GM18508 (cell line): ENCODE data around the gene ADGRL2.

Source experiments
- ATAC-seq: cut with Tn5 transposase; IDR thresholded peaks from one replicate; pipeline ENCODE4 v1.9.1; 2021; ENCODE audit warnings: moderate number of reproducible peaks; ENCODE audit not compliant: insufficient read depth, unreplicated experiment

The ADGRL2 gene

DNA sequence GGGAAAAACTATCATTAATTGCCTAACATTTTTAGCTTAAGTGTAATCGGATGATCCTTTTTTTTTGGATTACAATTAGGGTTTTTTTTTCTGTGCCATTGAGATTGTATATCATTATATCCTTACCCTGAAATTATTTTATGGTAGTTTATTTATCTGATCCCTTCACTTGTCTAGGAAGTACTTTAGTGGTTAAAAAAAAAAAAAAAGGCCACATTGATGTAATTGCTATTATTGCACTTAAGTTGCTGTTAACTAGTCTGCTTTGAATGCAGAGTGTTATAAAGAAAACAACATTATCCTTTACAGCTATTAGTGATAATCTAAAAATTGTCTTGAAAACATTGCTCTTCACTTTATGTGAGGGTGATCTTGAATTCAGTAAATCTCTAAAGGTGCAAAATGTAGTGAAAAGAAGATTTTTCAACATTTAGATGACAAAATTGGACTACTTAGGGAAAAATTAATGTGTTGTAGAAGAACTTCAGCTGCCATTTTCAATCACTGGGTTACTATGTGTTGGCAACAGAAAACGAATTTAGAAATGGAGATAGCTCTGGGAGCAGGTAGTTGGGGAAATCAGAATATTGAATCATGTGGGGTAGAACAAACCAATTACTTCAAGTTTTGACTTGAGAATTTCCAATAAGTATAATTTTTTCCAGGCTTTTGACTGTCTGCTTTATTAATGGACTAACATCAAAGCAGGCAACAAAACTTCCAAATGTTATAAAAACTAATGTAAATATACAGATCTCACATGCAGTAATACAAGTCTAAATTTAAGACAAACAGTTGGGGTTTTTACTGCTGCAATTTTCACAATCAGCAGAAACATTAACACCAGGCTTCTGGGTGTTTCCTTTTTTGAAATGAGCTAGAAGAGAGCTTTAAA lies 5.0 kb downstream of the ADGRL2 start:
- no peak for ATAC-seq

DNA sequence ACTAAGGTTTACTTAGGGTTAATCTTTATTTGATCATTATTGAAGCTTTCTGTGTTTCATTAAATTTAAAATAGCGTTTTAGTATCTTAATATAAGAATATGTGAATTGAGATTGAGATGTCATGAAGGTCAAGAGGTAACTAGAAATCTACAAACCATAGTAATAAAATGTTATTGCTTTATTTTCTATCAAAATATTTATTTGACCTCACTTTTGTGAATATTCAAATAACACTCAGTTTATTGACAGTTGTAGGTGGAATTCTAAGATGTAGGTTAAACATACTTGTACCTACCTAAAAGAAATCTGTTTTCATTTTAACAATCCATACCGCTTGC lies 5.7 kb downstream of the ADGRL2 start:
- ATAC-seq = no peak

DNA sequence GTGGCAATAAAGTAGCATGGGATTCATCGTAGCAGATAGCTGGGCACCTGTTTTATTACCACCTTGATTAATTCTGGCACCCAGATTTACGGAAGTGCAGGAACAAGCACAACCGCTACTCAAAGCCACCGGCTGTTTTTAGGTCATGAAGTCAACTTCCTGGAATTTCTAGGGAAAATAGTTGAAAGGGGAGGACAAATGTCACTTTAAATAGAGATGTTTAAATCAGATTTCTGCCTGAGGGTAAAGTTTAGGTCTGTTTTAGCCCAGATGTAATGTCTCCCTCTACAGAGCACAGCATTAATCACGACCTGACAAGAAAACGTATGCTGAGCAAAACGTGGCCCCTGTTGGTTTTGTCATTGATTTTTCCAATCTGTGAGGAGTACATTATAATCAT lies 8.0 kb downstream of the ADGRL2 start:
- ATAC-seq = no peak

DNA sequence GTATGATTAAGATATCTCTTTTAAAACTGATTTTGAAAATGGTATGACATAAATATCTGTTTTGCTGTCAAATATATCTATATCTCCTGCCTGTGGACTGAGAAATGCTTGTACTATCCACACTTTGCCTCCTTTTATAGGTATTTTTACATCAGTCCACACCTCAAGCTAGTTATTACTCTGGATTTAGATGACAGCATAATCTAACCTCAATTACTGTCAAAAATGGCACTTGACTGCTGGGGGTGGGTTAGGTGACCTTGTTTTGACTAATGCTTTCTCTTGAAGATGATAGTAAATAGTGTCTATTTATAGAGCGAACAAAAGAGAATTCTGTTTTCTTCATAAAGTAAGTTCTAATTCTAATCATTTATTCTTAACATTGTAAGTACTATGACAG lies 9.1 kb downstream of the ADGRL2 start:
- ATAC-seq = no peak

GRCh38 chr1:81811757-81812371 lies 11.1 kb downstream of the ADGRL2 start:
- ATAC-seq = no peak

- ATAC-seq = no peak
These were observed 12.0 kb downstream of the ADGRL2 start for GRCh38 chr1:81812712-81813111.

DNA sequence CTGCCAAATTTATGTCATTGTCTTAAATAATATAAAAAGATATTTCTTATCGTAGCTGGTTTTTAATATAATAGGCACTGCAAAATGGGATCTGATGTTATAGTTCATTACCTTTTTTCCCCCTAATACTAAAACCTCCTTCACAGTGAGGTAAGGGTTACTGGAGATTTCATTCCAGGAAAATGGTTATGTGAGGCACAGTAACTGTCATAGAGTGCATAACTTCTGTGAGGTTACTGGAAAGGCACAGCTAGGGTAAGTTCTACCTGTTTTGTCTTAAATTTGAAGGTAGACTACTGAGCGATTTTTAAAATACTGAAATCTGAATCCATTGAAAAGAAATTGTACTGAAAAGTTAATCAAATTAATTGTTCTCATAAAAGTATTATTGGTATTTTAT lies 13.0 kb downstream of the ADGRL2 start:
- ATAC-seq = no peak

DNA sequence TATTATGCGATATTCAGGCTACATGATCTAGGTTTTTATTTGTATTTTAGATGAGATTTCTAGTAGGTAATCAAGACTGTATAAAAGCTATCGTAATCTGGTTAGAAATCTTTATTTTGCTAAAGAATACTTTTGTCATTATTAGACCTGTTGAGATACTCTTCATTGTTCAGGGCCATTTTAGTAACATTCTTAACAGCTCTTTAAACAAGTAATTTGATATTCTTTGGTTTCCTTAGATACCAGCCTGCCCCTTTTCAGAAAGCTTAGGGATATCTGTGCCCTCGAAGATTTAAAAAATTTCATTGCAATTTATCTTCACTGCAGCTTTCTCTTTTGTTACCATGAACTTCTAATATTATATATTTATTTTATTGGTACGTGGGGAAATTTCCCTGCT lies 18.9 kb downstream of the ADGRL2 start:
- ATAC-seq = no peak

DNA sequence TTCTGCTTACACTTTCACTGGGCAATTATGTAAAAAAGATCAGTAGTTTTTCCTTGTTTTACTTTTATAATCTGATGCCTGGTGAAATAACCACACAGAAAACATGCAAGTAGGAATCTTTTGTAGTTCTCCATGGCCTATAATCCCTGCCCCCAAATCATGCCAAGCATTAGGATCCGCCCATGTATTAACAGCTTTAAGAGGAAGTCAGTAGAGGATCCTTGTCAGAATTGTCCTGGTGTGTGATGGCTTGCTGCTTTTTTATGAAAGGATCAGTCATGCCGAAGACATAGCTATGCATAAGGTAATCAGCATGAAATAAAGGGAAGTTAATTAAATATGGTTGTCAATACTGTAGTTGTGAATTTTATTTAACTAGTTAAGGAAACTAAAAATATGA lies 20.0 kb downstream of the ADGRL2 start:
- no peak for ATAC-seq

- no peak for ATAC-seq
These were observed 22.3 kb downstream of the ADGRL2 start for GRCh38 chr1:81823082-81823481.

- no peak for ATAC-seq
These were observed 24.0 kb downstream of the ADGRL2 start for GRCh38 chr1:81824759-81825158.

DNA sequence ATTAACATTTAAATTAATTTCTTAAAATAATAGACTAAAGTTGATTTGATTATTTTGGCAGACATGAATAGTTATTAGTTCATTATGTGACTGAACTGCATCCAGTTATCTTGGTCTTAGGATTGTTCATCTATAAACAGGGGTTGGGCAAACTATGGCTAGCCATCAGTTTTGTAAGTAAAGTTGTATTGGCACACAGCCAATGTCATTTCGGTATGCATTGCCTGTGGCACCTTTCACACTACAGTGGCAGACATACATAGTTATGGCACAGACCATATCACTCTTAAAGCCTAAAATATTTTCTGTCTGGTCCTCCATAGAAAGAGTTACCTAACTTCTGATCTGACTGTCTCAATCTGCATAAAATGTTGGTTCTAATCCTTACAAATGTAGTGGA lies 27.2 kb downstream of the ADGRL2 start:
- ATAC-seq = no peak

- ATAC-seq = no peak
These were observed 31.8 kb downstream of the ADGRL2 start for GRCh38 chr1:81832573-81832972.

DNA sequence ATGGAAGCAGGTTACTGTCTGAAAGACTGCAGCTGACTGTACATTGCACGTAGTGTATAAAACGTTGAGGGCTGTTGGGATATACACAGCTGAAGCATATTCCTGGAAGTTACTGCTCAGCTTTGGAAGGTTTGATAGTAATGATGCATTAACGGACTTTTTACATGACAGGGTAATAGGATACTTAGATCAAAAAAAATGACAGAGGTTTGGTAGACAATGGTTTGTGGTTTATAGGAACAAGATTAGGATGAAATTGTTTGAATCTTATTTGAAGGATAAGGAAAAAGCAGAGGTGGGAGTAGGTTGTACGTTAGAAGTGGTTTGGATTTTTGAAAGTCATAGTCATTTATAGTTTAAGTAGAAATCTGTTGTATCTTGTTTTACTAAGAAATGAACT lies 33.0 kb downstream of the ADGRL2 start:
- no peak for ATAC-seq

DNA sequence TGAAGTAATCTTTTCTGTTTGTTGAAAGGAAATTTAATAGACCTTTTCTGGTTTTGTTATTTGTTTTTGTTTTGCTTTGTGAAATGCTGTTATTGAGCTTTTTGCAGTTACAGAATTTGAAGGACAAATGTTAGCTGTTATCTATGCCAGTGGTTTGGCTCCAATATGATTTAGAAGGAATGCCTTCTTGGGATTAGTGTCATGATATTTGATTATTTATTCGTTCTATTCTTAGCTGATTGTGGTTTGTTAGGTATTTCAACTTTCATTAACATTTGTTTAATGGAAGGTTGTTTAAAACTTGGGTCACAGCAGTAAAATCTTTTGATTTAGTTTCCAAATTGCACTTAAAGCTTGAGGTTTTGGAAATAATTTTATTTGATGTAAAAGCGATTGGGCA lies 33.5 kb downstream of the ADGRL2 start:
- no peak for ATAC-seq

GRCh38 chr1:81834921-81835698 lies 34.4 kb downstream of the ADGRL2 start:
- no peak for ATAC-seq

- ATAC-seq = no peak
These were observed 35.4 kb downstream of the ADGRL2 start for GRCh38 chr1:81836007-81836626.

- no peak for ATAC-seq
These were observed 38.0 kb downstream of the ADGRL2 start for GRCh38 chr1:81838600-81839218.

- ATAC-seq = no peak
These were observed 40.1 kb downstream of the ADGRL2 start for GRCh38 chr1:81840805-81841204.

GRCh38 chr1:81841795-81842194 lies 41.1 kb downstream of the ADGRL2 start:
- no peak for ATAC-seq
